HEK293T (cell line): ENCODE results near the gene VIPR2.

Source experiments
- ARNT ChIP-seq: fragments of 450-650 bp; IDR thresholded peaks from 2 replicates; pipeline ENCODE4 v1.6.1; 2017; ENCODE audit warnings: mild to moderate bottlenecking
- BHLHE40 ChIP-seq: fragments of 450-650 bp; IDR thresholded peaks from 2 replicates; pipeline ENCODE4 v1.6.1; 2016; ENCODE audit warnings: mild to moderate bottlenecking, moderate library complexity, borderline replicate concordance
- CTBP1 ChIP-seq: fragments of 450-650 bp; IDR thresholded peaks from 2 replicates; pipeline ENCODE4 v1.6.1; 2016; ENCODE audit warnings: borderline replicate concordance
- FOXA1 ChIP-seq: fragments of 450-650 bp; IDR thresholded peaks from 2 replicates; pipeline ENCODE4 v1.6.1; 2016; ENCODE audit warnings: mild to moderate bottlenecking
- FOXK2 ChIP-seq: fragments of 450-650 bp; IDR thresholded peaks from 2 replicates; pipeline ENCODE4 v1.6.1; 2016; ENCODE audit warnings: mild to moderate bottlenecking
- FOXM1 ChIP-seq: fragments of 450-650 bp; IDR thresholded peaks from 2 replicates; pipeline ENCODE4 v1.6.1; 2017; ENCODE audit warnings: mild to moderate bottlenecking, borderline replicate concordance
- L3MBTL2 ChIP-seq: fragments of 450-650 bp; conservative IDR thresholded peaks from 2 replicates; pipeline ENCODE4 v1.6.1; 2016; ENCODE audit warnings: mild to moderate bottlenecking
- NFRKB ChIP-seq: fragments of 450-650 bp; IDR thresholded peaks from 2 replicates; pipeline ENCODE4 v1.6.1; 2016; ENCODE audit warnings: mild to moderate bottlenecking, moderate library complexity
- PKNOX1 ChIP-seq: fragments of 450-650 bp; IDR thresholded peaks from 2 replicates; pipeline ENCODE4 v1.6.1; 2016
- SP1 ChIP-seq: fragments of 450-650 bp; IDR thresholded peaks from 2 replicates; pipeline ENCODE4 v1.6.1; 2017
- SUZ12 ChIP-seq: fragments of 450-650 bp; IDR thresholded peaks from 2 replicates; pipeline ENCODE4 v1.6.1; 2016; ENCODE audit warnings: mild to moderate bottlenecking
- TARDBP ChIP-seq: fragments of 450-650 bp; IDR thresholded peaks from 2 replicates; pipeline ENCODE4 v1.6.1; 2016
- ZNF384 ChIP-seq: fragments of 450-650 bp; IDR thresholded peaks from 2 replicates; pipeline ENCODE4 v1.6.1; 2016

- TF ChIP-seq FOXK2 (no peak), ZNF384 (no peak), NFRKB (no peak), FOXA1 (no peak), SP1 (no peak), SUZ12 (no peak), PKNOX1 (no peak), BHLHE40 (no peak), CTBP1 (no peak), L3MBTL2 (no peak), FOXM1 (no peak), TARDBP (no peak), ARNT (no peak)
These were observed 48.2 kb upstream of the VIPR2 start for GRCh38 chr7:159192725-159193453.
